Measurements from ENCODE around the gene SMCO4. TPM values are rescaled to one million over a fixed set of nuclear protein-coding genes. Genes with fewer than 3 reads are reported as not detected.

Gene SMCO4
- total RNA-seq, 3 donors from 2014 or later = 37.5 to 75.4 (median 41.5) TPM

- no peaks in the 10 kb centered on the region for H3K9me3 ChIP-seq
- no peaks in the 10 kb centered on the region for H3K36me3 ChIP-seq (ENCODE audit: low read depth)
- ATAC-seq (no peak), DNase-seq (no peak)
- no peak overlapping the region for H3K4me3 ChIP-seq
- no peak for TF ChIP-seq CTCF (IDR thresholded peaks at IDR 0.05)
- H3K4me1 ChIP-seq (ENCODE audit: low read depth) = no peaks in the 10 kb centered on the region
- intact Hi-C loops (cut with DNase I, micrococcal nuclease) = no loop called here
These were observed 42.4 kb downstream of the SMCO4 start for GRCh38 chr11:93500759-93501158.

- Histone ChIP-seq H3K4me3 (no peak overlapping the region), H3K4me1 (ENCODE audit: low read depth) (peaks cover 3% of the 10 kb centered on the region), H3K9me3 (no peaks in the 10 kb centered on the region), H3K36me3 (ENCODE audit: low read depth) (no peaks in the 10 kb centered on the region)
- DNase-seq (no peak), ATAC-seq (no peak)
- intact Hi-C loops (cut with DNase I, micrococcal nuclease) = no loop called here
- no peak for TF ChIP-seq CTCF (IDR thresholded peaks at IDR 0.05)
These were observed 44.5 kb downstream of the SMCO4 start for GRCh38 chr11:93498641-93499040.

- intact Hi-C loops (cut with DNase I, micrococcal nuclease) = no loop called here
- Histone ChIP-seq H3K4me3 (no peak overlapping the region), H3K4me1 (ENCODE audit: low read depth) (peaks cover 8% of the 10 kb centered on the region), H3K36me3 (ENCODE audit: low read depth) (no peaks in the 10 kb centered on the region), H3K9me3 (no peaks in the 10 kb centered on the region)
- DNase-seq (no peak), ATAC-seq (no peak)
- TF ChIP-seq CTCF (IDR thresholded peaks at IDR 0.05) = no peak
These were observed 45.0 kb downstream of the SMCO4 start for GRCh38 chr11:93498161-93498560.

- TF ChIP-seq CTCF (IDR thresholded peaks at IDR 0.05) = no peak
- no peaks in the 10 kb centered on the region for H3K9me3 ChIP-seq
- DNase-seq (no peak), ATAC-seq (no peak)
- intact Hi-C loops (cut with DNase I, micrococcal nuclease) = no loop called here
- no peaks in the 10 kb centered on the region for H3K36me3 ChIP-seq (ENCODE audit: low read depth)
- no peak overlapping the region for H3K4me3 ChIP-seq
- peaks cover 13% of the 10 kb centered on the region for H3K4me1 ChIP-seq (ENCODE audit: low read depth)
These were observed 45.6 kb downstream of the SMCO4 start for GRCh38 chr11:93497596-93497995.

- TF ChIP-seq CTCF (IDR thresholded peaks at IDR 0.05) = no peak
- no peak for DNase-seq
- intact Hi-C loops (cut with DNase I, micrococcal nuclease) = no loop called here
These were observed 48.8 kb downstream of the SMCO4 start for GRCh38 chr11:93494357-93494756.

GRCh38 chr11:93493252-93493897 lies 49.8 kb downstream of the SMCO4 start:
- DNase-seq (peak in 2 of 3 donors; percentile 32 to 67), ATAC-seq (peak; percentile 88)
- TF ChIP-seq CTCF (IDR thresholded peaks at IDR 0.05) = no peak

More at GRCh38 chr11:93494357-93494756, 48.8 kb downstream of the SMCO4 start:
- H3K4me3 ChIP-seq = no peak overlapping the region
- peaks cover 25% of the 10 kb centered on the region for H3K4me1 ChIP-seq (ENCODE audit: low read depth)
- peaks cover 3% of the 10 kb centered on the region for H3K36me3 ChIP-seq (ENCODE audit: low read depth)
- no peaks in the 10 kb centered on the region for H3K9me3 ChIP-seq
- no peak for ATAC-seq

More at GRCh38 chr11:93493252-93493897, 49.8 kb downstream of the SMCO4 start:
- peaks cover 25% of the 10 kb centered on the region for H3K4me1 ChIP-seq (ENCODE audit: low read depth)
- intact Hi-C loops (cut with DNase I, micrococcal nuclease) = no loop called here
- H3K9me3 ChIP-seq = no peaks in the 10 kb centered on the region
- peaks cover 3% of the 10 kb centered on the region for H3K36me3 ChIP-seq (ENCODE audit: low read depth)
- H3K4me3 ChIP-seq = no peak overlapping the region
